AG09309 (cell line): ENCODE measurements around the gene CCM2.

Experiments
- DNase-seq: peaks from one replicate; pipeline ENCODE4 v3.0.0-alpha.2; 2010; ENCODE audit warnings: low read depth
- H3K4me3 ChIP-seq: 2 replicates; pipeline ENCODE4 v1.5.1; 2011; ENCODE audit warnings: mild to moderate bottlenecking, low read depth, low read length, moderate library complexity; ENCODE audit not compliant: control insufficient read depth
- TF ChIP-seq, protein P1 (sequence below): IDR thresholded peaks from 2 replicates; pipeline ENCODE4 v1.5.1; 2011; ENCODE audit warnings: mild to moderate bottlenecking, low read depth, low read length, inconsistent platforms; ENCODE audit not compliant: insufficient read depth, control insufficient read depth; ENCODE audit errors: missing control alignments

Gene CCM2

DNA sequence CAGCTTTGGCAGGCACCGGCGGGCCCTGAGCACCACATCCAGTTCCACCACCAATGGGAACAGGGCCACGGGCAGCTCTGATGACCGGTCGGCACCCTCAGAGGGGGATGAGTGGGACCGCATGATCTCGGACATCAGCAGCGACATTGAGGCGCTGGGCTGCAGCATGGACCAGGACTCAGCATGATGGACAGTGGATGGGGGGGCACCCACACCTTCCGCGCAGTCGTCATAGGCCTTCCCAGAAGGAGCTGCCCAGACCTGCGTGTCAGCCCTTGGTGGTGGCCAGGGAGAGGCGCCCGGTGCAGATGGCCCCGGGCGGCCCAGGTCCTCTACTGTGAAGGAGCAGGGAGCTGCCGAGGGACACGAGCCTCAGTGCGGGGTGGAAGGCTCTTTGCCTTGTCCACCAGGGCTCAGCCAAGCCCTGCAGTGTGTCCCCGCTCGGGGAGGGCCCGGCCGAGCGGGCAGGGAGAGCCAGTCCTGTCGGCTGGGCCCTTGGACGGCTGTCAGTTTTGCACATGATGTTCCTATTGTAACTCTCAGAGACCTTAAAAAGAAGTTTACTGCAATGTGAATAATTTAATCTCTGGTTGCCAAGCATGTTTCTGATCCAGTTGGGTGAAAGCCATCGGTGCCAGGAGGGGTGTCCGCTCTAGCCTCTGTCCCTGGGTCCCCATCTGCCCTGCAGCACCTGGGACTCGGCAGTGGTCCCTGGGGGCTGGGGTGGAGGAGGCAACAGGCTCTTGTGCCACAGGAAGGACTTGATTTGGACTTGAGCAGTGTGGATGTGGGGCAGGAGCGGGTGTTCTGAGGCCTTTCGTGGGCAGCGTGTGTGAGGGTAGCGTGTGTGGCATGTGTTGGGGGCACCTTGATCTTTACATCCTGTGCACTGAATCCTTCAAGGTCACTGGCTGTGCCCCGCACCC lies 76.1 kb downstream of the CCM2 start:
- no peak for DNase-seq
- TF ChIP-seq, protein P1, sequence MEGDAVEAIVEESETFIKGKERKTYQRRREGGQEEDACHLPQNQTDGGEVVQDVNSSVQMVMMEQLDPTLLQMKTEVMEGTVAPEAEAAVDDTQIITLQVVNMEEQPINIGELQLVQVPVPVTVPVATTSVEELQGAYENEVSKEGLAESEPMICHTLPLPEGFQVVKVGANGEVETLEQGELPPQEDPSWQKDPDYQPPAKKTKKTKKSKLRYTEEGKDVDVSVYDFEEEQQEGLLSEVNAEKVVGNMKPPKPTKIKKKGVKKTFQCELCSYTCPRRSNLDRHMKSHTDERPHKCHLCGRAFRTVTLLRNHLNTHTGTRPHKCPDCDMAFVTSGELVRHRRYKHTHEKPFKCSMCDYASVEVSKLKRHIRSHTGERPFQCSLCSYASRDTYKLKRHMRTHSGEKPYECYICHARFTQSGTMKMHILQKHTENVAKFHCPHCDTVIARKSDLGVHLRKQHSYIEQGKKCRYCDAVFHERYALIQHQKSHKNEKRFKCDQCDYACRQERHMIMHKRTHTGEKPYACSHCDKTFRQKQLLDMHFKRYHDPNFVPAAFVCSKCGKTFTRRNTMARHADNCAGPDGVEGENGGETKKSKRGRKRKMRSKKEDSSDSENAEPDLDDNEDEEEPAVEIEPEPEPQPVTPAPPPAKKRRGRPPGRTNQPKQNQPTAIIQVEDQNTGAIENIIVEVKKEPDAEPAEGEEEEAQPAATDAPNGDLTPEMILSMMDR, result no peak
- no peak overlapping the region for H3K4me3 ChIP-seq

DNA sequence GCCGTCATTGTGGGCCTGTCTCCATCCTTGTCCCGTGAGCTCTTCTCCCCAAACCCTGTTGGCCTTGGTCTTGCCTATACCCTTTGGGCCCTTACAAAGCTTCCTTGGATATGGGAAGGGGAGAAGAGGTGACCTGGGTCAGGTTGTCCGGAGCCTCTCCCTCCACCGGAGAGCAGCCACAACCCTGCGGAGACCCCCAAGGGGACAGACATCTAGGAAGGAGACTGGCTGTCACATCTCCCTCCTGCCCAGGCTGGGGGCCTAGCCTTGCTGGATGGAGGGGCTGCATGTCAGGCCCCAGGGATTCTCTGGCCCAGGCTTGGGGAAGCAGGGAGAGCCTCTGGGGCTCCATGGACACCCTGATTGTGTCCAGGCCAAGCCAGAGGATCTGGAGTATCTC lies 76.9 kb downstream of the CCM2 start:
- H3K4me3 ChIP-seq, result no peak overlapping the region
- DNase-seq, result no peak
- TF ChIP-seq, protein P1, result no peak

DNA sequence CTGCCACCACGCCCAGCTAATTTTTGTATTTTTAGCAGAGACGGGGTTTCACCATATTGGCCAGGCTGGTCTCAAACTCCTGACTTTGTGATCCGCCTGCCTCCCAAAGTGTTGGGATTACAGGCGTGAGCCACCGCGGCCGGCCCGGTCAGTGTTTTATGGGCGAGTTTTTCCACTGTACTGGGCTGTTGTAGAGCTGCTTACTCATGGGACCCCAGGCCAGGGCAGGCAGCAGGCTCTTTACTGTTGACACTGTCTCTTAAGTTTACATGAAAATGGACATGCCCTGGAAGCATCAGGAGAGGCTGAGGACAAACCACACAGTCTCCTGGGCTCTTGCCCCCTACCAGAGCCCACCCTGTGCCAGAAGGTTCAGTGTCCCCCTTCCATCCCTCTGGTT lies 77.6 kb downstream of the CCM2 start:
- H3K4me3 ChIP-seq, result no peak overlapping the region
- DNase-seq, result no peak
- TF ChIP-seq, protein P1, result no peak

GRCh38 chr7:45078125-45078681 lies 78.2 kb downstream of the CCM2 start:
- DNase-seq, result no peak
- TF ChIP-seq, protein P1, result no peak
- no peak overlapping the region for H3K4me3 ChIP-seq

- DNase-seq, result no peak
- TF ChIP-seq, protein P1, result no peak
- H3K4me3 ChIP-seq, result no peak overlapping the region
Measured at GRCh38 chr7:45080265-45080957, 80.4 kb downstream of the CCM2 start.

- TF ChIP-seq, protein P1, result no peak
- no peak overlapping the region for H3K4me3 ChIP-seq
- no peak for DNase-seq
Measured at GRCh38 chr7:45080958-45081669, 81.1 kb downstream of the CCM2 start.
